GM10266 (cell line): ENCODE measurements around the gene SFXN5.

Experiments
- DNase-seq: peaks from one replicate; pipeline ENCODE4 v3.0.0; 2012; ENCODE audit errors: extremely low spot score
- CTCF ChIP-seq: IDR thresholded peaks from 2 replicates; pipeline ENCODE4 v1.5.1; 2012; ENCODE audit warnings: mild to moderate bottlenecking, low read depth; ENCODE audit not compliant: control insufficient read depth, insufficient read depth; ENCODE audit errors: missing control alignments

Gene SFXN5

GRCh38 chr2:73106791-73107190 lies 35.3 kb upstream of the SFXN5 start:
- no peak for DNase-seq
- no peak for TF ChIP-seq CTCF

GRCh38 chr2:73105511-73105971 lies 34.0 kb upstream of the SFXN5 start:
- no peak for DNase-seq
- no peak for TF ChIP-seq CTCF

GRCh38 chr2:73104933-73105332 lies 33.4 kb upstream of the SFXN5 start:
- TF ChIP-seq CTCF: no peak
- no peak for DNase-seq

- DNase-seq: no peak
- no peak for TF ChIP-seq CTCF
Observed at GRCh38 chr2:73103018-73103542, 31.6 kb upstream of the SFXN5 start.

GRCh38 chr2:73101626-73102256 lies 30.2 kb upstream of the SFXN5 start:
- no peak for DNase-seq
- TF ChIP-seq CTCF: no peak

GRCh38 chr2:73100956-73101355 lies 29.4 kb upstream of the SFXN5 start:
- DNase-seq: no peak
- TF ChIP-seq CTCF: no peak

- no peak for DNase-seq
- TF ChIP-seq CTCF: no peak
Observed at GRCh38 chr2:73099486-73099885, 28.0 kb upstream of the SFXN5 start.
